CD4-positive, alpha-beta T cell treated with Interferon gamma for 1 hour (primary cell): ENCODE measurements around the gene OR52E8.

Experiments
- DNase-seq: peaks from one replicate; pipeline ENCODE4 v3.0.0-alpha.2; 2020

The OR52E8 gene

GRCh38 chr11:5807580-5807979, 49.9 kb downstream of the OR52E8 start:
- DNase-seq = no peak
